Tibial nerve (tissue), 4 donors: Measurements from ENCODE around the gene B3GALNT2.
"Not testable (repeated sequence)": the region's sequence is repeated elsewhere in the genome, so short reads cannot be mapped to it uniquely, and the experiment has no call there.

Experiments used
- CTCF ChIP-seq, 5 experiments: fragments of 200-600 bp in 3 of 5; fragments of 450-650 bp in 2 of 5; sonication (generic) in 3 of 5; IDR thresholded peaks; one replicate each; pipeline ENCODE4 v1.5.1; 2016 to 2019; ENCODE audit warnings: antibody characterized with exemption in 5 of 5, mild to moderate bottlenecking in 3 of 5, moderate library complexity in 2 of 5
- EP300 ChIP-seq, 2 donors: sonication (generic); formaldehyde crosslinking; IDR thresholded peaks; one replicate each; pipeline ENCODE4 v1.6.1; 2017; ENCODE audit warnings: antibody characterized with exemption in 2 of 2, mild to moderate bottlenecking in 1 of 2
- POLR2A ChIP-seq, 2 donors: fragments of 450-650 bp; IDR thresholded peaks; one replicate each; pipeline ENCODE4 v1.6.1; 2017; ENCODE audit warnings: antibody characterized with exemption in 2 of 2, mild to moderate bottlenecking in 2 of 2, moderate library complexity in 2 of 2

GRCh38 chr1:235462832-235463231 is 41.4 kb downstream of the B3GALNT2 start:
- TF ChIP-seq CTCF, POLR2A, EP300 (IDR thresholded peaks at IDR 0.05): not testable (repeated sequence)
